ENCODE data around the gene ARPC2. TPM values are rescaled to one million over a fixed set of nuclear protein-coding genes. Genes with fewer than 3 reads are reported as not detected.
A peak's percentile ranks its signal among the peaks of the same experiment; 100 is the strongest.

Gene ARPC2
- total RNA-seq, 1 experiment from 2014 or later: 568 TPM

- no peak overlapping the region for H2AFZ ChIP-seq (ENCODE audit: low read length)
- no peaks in the 10 kb centered on the region for H3K79me2 ChIP-seq (ENCODE audit: low read length)
- H3K9ac ChIP-seq (ENCODE audit: low read length): no peak overlapping the region
- DNase-seq: no peak
- no peak overlapping the region for H3K27ac ChIP-seq (ENCODE audit: low read length)
- peaks cover 30% of the 10 kb centered on the region for H3K4me1 ChIP-seq (ENCODE audit: low read length)
- no peaks in the 10 kb centered on the region for H4K20me1 ChIP-seq (ENCODE audit: insufficient read depth, low read depth, low read length)
- peaks cover 9% of the 10 kb centered on the region; the same call in 1 of the 2 replicates for H3K36me3 ChIP-seq (ENCODE audit: insufficient read depth, low read length)
- no peaks in the 10 kb centered on the region for H3K27me3 ChIP-seq (ENCODE audit: low read length)
- H3K9me3 ChIP-seq (ENCODE audit: low read length): no peaks in the 10 kb centered on the region
- H3K4me3 ChIP-seq (ENCODE audit: low read length): no peak overlapping the region
- no peak overlapping the region for H3K4me2 ChIP-seq (ENCODE audit: low read depth, low read length, poor library complexity, severe bottlenecking)
- H3K9me2 ChIP-seq (replicated peaks; ENCODE audit: insufficient read depth, low read length): no peaks in the 10 kb centered on the region
Observed at GRCh38 chr2:218259099-218259961, 42.3 kb downstream of the ARPC2 start.

- Histone ChIP-seq H3K9me3 (ENCODE audit: low read length) (no peaks in the 10 kb centered on the region), H3K4me3 (ENCODE audit: low read length) (no peak overlapping the region), H3K9me2 (replicated peaks; ENCODE audit: insufficient read depth, low read length) (no peaks in the 10 kb centered on the region), H3K79me2 (ENCODE audit: low read length) (no peaks in the 10 kb centered on the region), H2AFZ (ENCODE audit: low read length) (no peak overlapping the region), H3K27me3 (ENCODE audit: low read length) (no peaks in the 10 kb centered on the region), H3K36me3 (ENCODE audit: insufficient read depth, low read length) (peaks cover 9% of the 10 kb centered on the region; the same call in 1 of the 2 replicates), H3K4me2 (ENCODE audit: low read depth, low read length, poor library complexity, severe bottlenecking) (no peak overlapping the region), H3K9ac (ENCODE audit: low read length) (no peak overlapping the region), H3K4me1 (ENCODE audit: low read length) (peaks cover 30% of the 10 kb centered on the region), H3K27ac (ENCODE audit: low read length) (no peak overlapping the region), H4K20me1 (ENCODE audit: insufficient read depth, low read depth, low read length) (no peaks in the 10 kb centered on the region)
- no peak for DNase-seq
Observed at GRCh38 chr2:218260166-218260565, 43.2 kb downstream of the ARPC2 start.

- Histone ChIP-seq H3K36me3 (ENCODE audit: insufficient read depth, low read length) (peaks cover 3% of the 10 kb centered on the region; the same call in 1 of the 2 replicates), H3K4me1 (ENCODE audit: low read length) (peaks cover 30% of the 10 kb centered on the region), H3K4me3 (ENCODE audit: low read length) (no peak within 1 kb of the TSS), H3K9ac (ENCODE audit: low read length) (no peak within 1 kb of the TSS), H3K9me2 (replicated peaks; ENCODE audit: insufficient read depth, low read length) (no peaks in the 10 kb centered on the region), H3K4me2 (ENCODE audit: low read depth, low read length, poor library complexity, severe bottlenecking) (peak within 1 kb of the TSS; percentile 6), H2AFZ (ENCODE audit: low read length) (no peak within 1 kb of the TSS), H3K27ac (ENCODE audit: low read length) (peak within 1 kb of the TSS; percentile 32; the same call in 1 of the 2 replicates), H4K20me1 (ENCODE audit: insufficient read depth, low read depth, low read length) (no peaks in the 10 kb centered on the region), H3K79me2 (ENCODE audit: low read length) (no peaks in the 10 kb centered on the region), H3K9me3 (ENCODE audit: low read length) (no peaks in the 10 kb centered on the region), H3K27me3 (ENCODE audit: low read length) (no peaks in the 10 kb centered on the region)
- DNase-seq: no peak
Observed at GRCh38 chr2:218260742-218261422, 43.9 kb downstream of the ARPC2 start, which contains the start of gene GPBAR1. Gene GPBAR1, plus strand, starts transcription at chr2:218261015. Its CDS starts 1,710 bp downstream, at chr2:218262725.

- H3K27me3 ChIP-seq (ENCODE audit: low read length): no peaks in the 10 kb centered on the region
- no peaks in the 10 kb centered on the region for H3K9me2 ChIP-seq (replicated peaks; ENCODE audit: insufficient read depth, low read length)
- H3K27ac ChIP-seq (ENCODE audit: low read length): peak overlapping the region; percentile 32; the same call in 1 of the 2 replicates
- H3K4me2 ChIP-seq (ENCODE audit: low read depth, low read length, poor library complexity, severe bottlenecking): peak overlapping the region; percentile 6
- no peak overlapping the region for H3K4me3 ChIP-seq (ENCODE audit: low read length)
- peak; percentile 65 for DNase-seq
- H4K20me1 ChIP-seq (ENCODE audit: insufficient read depth, low read depth, low read length): no peaks in the 10 kb centered on the region
- no peaks in the 10 kb centered on the region for H3K79me2 ChIP-seq (ENCODE audit: low read length)
- H3K36me3 ChIP-seq (ENCODE audit: insufficient read depth, low read length): peaks cover 3% of the 10 kb centered on the region; the same call in 1 of the 2 replicates
- H2AFZ ChIP-seq (ENCODE audit: low read length): no peak overlapping the region
- H3K9me3 ChIP-seq (ENCODE audit: low read length): no peaks in the 10 kb centered on the region
- H3K9ac ChIP-seq (ENCODE audit: low read length): no peak overlapping the region
- H3K4me1 ChIP-seq (ENCODE audit: low read length): peaks cover 29% of the 10 kb centered on the region
Observed at GRCh38 chr2:218261423-218262236, 44.6 kb downstream of the ARPC2 start.

GRCh38 chr2:218262237-218262600 lies 45.2 kb downstream of the ARPC2 start:
- no peaks in the 10 kb centered on the region for H3K9me2 ChIP-seq (replicated peaks; ENCODE audit: insufficient read depth, low read length)
- peaks cover 23% of the 10 kb centered on the region for H3K4me1 ChIP-seq (ENCODE audit: low read length)
- H3K27me3 ChIP-seq (ENCODE audit: low read length): no peaks in the 10 kb centered on the region
- H3K36me3 ChIP-seq (ENCODE audit: insufficient read depth, low read length): peaks cover 6% of the 10 kb centered on the region; the same call in 1 of the 2 replicates
- no peak for DNase-seq
- H3K27ac ChIP-seq (ENCODE audit: low read length): no peak overlapping the region
- H3K9me3 ChIP-seq (ENCODE audit: low read length): no peaks in the 10 kb centered on the region
- no peaks in the 10 kb centered on the region for H4K20me1 ChIP-seq (ENCODE audit: insufficient read depth, low read depth, low read length)
- no peak overlapping the region for H3K9ac ChIP-seq (ENCODE audit: low read length)
- H3K79me2 ChIP-seq (ENCODE audit: low read length): no peaks in the 10 kb centered on the region
- no peak overlapping the region for H3K4me2 ChIP-seq (ENCODE audit: low read depth, low read length, poor library complexity, severe bottlenecking)
- H2AFZ ChIP-seq (ENCODE audit: low read length): no peak overlapping the region
- H3K4me3 ChIP-seq (ENCODE audit: low read length): no peak overlapping the region

GRCh38 chr2:218262631-218263586 lies 45.9 kb downstream of the ARPC2 start:
- H3K27ac ChIP-seq (ENCODE audit: low read length): no peak overlapping the region
- H3K36me3 ChIP-seq (ENCODE audit: insufficient read depth, low read length): peaks cover 6% of the 10 kb centered on the region; the same call in 1 of the 2 replicates
- H3K9ac ChIP-seq (ENCODE audit: low read length): no peak overlapping the region
- H3K9me3 ChIP-seq (ENCODE audit: low read length): no peaks in the 10 kb centered on the region
- H2AFZ ChIP-seq (ENCODE audit: low read length): no peak overlapping the region
- no peaks in the 10 kb centered on the region for H4K20me1 ChIP-seq (ENCODE audit: insufficient read depth, low read depth, low read length)
- H3K9me2 ChIP-seq (replicated peaks; ENCODE audit: insufficient read depth, low read length): no peaks in the 10 kb centered on the region
- DNase-seq: no peak
- peaks cover 16% of the 10 kb centered on the region for H3K4me1 ChIP-seq (ENCODE audit: low read length)
- H3K4me2 ChIP-seq (ENCODE audit: low read depth, low read length, poor library complexity, severe bottlenecking): no peak overlapping the region
- no peaks in the 10 kb centered on the region for H3K79me2 ChIP-seq (ENCODE audit: low read length)
- no peak overlapping the region for H3K4me3 ChIP-seq (ENCODE audit: low read length)
- no peaks in the 10 kb centered on the region for H3K27me3 ChIP-seq (ENCODE audit: low read length)

All from Karpas-422 (cell line).